AG08395 (cell line): ENCODE results near the gene LYRM4.

ENCODE experiments used
- DNase-seq: peaks from one replicate; pipeline ENCODE4 v3.0.0; 2012; ENCODE audit warnings: mixed read lengths, low spot score

The LYRM4 gene

GRCh38 chr6:5260661-5261544 lies at the start of gene LYRM4, which contains the start of gene FARS2:
LYRM4 (minus strand) TSS chr6:5260950; CDS start chr6:5260733, 217 bp downstream.
FARS2 (plus strand) TSS chr6:5261513.
- DNase-seq = peak; percentile 97

DNA sequence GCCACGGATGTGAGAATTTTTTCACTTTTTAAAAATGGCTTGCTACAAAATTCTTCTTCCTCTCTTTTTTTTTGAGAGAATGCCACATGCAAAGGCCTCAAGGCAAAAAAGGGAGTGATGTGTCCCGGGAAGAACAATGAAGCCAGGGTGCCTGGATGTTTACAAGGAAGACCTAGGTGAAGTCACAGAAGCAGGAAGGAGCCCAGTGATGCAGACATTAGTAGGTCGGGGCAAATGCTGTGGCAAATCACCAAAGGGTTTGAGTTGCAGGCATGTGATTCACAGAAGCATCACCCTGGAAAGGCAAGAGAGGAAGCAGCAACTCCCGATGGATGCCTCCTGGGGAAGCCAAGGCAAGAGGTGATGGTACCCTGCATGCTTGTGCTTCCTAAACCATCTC lies 47.3 kb upstream of the LYRM4 start:
- DNase-seq = no peak

GRCh38 chr6:5307058-5307457 lies 46.3 kb upstream of the LYRM4 start:
- DNase-seq = no peak

DNA sequence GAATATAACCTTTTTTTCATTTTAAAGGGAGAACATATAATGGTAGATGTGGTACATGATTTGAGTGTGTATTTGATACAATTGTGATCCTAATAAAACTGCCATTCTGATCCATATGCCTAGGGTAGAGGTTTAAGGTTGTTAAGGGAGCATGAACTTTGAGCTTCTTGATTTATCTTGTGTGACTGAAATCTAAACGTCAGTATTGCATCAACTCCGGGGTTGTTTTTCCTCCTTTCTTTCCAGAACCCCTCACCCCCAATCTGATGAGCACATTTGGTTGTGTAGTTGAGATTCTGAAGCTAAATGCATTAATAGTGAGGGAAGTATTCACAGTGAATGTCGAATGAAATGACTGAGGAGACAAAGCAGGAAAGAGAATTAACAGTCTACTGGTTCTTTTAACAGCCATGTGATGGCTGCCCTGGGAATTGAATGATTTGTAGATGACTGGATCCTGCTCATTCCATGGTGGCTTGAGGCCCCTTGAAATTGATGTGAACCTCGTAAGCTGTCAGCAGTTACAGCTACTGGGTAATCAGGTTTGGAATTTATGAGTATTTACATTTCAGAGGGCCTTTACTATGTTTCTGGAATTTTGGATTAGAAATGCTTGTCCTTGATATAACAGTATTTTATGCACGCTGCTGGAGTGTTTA lies 45.3 kb upstream of the LYRM4 start:
- DNase-seq = no peak

- DNase-seq = no peak
Measured at GRCh38 chr6:5303682-5304081, 42.9 kb upstream of the LYRM4 start.

DNA sequence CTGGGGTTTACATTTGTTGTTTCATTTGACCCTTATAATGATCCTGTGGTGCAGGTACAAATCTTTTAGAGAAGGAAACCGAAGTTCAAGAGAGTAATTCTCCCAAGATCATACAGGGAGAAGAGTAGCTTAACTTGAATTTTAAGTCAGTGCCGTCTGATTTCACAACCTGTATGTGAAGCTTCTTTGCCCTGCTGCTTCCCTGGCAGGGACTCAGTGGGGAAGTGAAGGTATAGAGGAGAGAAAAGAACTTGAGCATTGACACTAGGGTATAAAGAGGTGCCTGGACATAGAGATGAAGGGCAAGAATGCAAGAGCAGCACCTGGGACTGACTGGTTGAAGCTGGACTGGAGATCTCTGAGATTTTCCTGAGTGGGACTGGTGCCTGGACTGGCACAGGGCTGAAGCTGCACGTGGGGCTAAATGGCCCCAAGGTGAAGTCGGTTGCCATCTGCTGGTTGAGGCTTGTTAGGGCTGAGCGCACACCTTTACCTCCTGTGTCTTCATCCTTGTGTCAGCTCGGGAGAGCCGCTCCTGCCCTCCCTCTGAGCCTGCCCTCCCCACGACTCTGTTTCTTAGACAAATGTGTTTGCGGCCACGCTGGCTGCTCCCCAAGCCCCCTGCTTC lies 42.4 kb upstream of the LYRM4 start:
- no peak for DNase-seq

DNA sequence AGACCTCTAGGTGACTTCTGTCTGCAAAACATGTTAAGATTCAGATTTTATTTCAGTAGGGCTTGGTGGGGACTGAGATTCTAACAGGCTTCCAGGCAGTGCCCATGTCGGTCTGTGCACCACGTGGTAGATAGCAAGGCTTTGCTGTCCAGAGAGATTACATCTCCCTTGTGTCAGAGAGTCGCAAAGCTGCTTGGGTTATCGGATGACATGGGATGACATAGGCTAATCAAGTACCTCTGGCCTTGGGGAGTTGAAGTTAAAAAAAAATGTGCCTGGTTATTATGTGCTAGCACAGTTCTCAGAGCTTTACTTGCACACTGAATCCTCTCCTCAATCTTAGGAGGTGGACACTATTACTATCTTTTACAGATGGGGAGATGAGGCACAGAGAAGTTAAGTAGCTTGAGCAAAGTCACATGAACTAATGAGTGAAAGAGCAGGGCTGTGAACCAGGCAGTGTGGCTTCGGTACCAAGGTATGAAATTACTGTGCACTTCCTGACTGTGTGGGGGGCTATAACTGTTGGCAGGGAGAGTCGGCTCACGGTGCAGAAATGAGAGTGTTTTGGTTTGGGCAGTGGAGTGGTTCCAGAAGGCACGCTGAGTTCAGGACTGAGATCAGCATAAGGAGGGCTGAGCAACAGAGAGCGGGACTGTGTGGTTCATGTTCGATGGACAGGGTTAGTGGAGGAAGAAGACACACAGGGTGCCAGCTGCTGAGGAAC lies 41.6 kb upstream of the LYRM4 start:
- DNase-seq = no peak

DNA sequence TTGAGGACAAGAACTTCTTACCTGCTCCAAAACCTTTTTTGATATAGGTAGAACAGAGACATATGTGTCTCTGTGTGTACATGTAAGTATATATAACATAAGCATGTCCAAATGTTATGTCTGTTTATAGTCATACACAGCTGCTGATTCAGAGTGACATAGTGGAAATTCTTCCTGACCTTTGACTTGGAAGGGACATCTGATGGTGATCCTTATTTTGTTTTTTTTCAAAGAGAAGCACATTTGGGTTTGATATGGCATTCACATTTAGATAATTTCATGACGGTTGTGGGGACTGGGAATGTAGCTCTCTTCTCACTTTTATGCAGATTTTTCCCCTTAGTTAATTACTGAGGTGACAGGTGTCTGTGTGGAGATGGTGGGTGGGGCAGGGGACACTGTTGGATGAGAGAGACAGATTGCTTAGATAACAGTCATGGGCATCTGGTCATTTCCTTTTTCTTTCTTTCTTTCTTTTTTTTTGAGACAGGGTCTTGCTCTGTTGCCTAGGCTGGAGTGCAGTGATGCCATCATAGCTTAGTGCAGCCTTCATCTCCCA lies 39.5 kb upstream of the LYRM4 start:
- DNase-seq = no peak

GRCh38 chr6:5295623-5296022 lies 34.9 kb upstream of the LYRM4 start:
- no peak for DNase-seq

- no peak for DNase-seq
Measured at GRCh38 chr6:5294392-5295211, 33.9 kb upstream of the LYRM4 start.

- DNase-seq = no peak
Measured at GRCh38 chr6:5293692-5294091, 32.9 kb upstream of the LYRM4 start.

DNA sequence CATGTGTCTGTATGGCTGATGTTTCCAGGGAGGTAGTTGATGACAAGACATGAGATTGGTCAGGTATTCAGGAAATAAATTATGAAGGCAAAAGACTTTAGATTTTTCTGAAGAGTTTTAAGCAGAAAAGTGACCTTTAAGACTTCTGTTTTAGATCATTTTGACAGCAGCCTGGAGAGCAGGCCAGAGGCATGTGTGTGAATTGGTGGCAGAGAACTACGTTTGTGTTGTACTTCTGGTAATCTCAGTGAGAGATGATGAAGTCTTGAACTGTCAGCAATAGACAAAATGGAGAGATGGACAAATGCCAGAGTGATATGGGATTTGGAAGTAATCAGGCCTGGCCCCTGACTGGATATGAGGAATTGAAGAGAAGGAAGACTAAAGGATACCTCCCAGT lies 31.4 kb upstream of the LYRM4 start:
- DNase-seq = no peak

- no peak for DNase-seq
Measured at GRCh38 chr6:5290500-5290899, 29.8 kb upstream of the LYRM4 start.

DNA sequence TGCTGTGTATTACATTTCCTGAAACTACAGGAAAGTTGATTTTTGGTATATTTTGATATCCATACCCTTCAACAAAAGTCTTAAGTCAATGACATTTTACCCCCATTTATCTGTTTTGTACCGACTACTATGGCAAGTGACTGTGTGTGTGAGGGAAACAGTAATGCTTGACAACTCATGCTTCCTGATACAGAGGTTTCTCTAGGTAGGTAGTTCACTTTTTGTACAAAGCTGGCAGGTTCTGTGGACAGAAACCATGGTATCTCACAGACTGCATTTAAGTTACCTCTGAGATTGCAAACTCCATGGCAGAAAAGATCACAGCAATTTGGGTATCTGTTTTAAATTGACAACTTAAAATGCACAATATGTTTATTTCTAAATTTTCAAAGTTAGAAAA lies 29.3 kb upstream of the LYRM4 start:
- no peak for DNase-seq

- no peak for DNase-seq
Measured at GRCh38 chr6:5287966-5288297, 27.2 kb upstream of the LYRM4 start.

DNA sequence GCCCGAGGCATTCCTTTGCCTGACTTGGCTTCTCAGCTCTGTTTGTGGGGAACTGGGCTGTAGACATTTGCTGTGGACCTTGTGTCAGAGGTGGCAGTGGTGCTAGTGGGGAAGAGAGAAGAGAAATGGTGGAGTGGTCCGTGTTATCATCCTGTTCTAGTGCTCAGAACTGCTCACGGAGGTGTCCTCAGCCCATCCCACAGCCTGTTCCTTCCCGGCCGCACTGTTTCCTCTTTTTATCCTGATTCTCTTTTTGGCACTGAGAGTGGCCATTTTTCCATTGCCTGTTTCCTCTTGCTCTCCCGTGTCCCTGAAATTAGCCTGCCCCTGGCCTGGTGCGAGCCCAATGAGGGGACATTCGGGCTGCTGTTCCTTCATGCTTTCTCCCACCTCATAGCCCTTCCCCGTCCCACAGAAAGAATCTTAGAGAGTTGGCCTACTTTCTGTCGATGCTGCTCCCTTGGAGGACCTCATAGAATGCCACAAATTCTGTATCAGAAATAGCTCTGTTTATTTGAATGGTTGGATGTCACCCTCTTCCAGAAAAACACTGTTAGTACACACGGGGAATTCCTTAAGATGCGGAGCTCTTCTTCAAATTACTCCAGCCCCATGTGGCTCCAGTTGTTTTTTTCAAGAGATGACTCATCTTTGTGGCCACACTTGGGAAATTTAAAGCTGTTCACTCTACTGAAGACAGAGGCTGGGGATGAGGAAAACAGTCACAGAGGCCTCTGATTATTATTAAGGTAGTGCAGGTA lies 26.6 kb upstream of the LYRM4 start:
- DNase-seq = peak; percentile 89

DNA sequence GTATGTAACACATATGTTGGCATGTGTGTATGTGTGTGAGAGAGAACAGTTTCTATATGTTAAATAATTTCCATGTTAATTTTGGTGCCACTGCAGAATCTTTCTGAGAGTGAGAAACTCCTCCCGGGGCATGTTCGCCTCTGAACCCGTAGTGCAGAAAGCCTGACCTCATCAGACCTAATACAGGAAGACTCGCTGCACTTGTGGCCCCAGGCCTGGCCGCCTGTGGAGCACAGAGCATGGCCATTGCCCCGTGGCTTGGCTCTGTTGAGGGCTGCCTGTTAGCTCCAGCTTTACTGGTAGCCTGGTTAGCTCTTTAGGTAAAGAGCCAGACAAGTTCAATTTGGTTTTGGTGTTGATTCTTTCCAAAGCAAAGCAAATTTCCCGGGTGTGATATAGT lies 26.0 kb upstream of the LYRM4 start:
- DNase-seq = no peak

- DNase-seq = no peak
Measured at GRCh38 chr6:5285526-5285925, 24.8 kb upstream of the LYRM4 start.

- no peak for DNase-seq
Measured at GRCh38 chr6:5285081-5285480, 24.3 kb upstream of the LYRM4 start.

DNA sequence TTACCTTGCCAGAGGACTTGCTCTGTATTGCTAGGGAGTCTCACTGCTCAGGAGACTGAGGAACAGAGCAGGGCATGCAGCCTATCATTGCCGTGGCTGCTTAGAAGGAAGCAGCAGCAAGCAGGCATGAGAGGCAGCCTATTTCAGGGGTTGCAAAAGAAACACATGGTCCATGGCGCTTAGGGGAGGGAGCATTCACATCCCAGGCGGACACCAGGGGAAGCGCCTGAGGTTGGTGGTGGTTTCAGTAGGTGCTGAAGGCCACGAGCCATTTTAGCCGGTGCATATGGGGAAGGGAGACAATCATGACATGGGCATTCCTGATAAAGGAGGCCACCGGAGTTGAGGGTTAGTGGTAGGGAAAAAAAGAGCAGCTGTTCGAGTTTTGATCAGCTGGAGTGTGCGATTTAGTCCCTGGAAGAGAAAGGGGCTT lies 21.5 kb upstream of the LYRM4 start:
- DNase-seq = no peak
